Measurements from ENCODE around the gene RASSF7. TPM values are rescaled to one million over a fixed set of nuclear protein-coding genes. Genes with fewer than 3 reads are reported as not detected.

RASSF7 gene
- polyA plus RNA-seq, 2 of the 4 experiments (the other 2 are of a cell fraction), result 18.4 to 30.7 TPM

GRCh38 chr11:575996-576768, 15.4 kb downstream of the RASSF7 start, which contains the start of gene PHRF1 (continued):
- TF ChIP-seq PHF8 (IDR thresholded peaks at IDR 0.05; ENCODE audit: borderline replicate concordance, low read depth) (peak; percentile 53; the same call in 1 of the 2 replicates), NR3C1 (IDR thresholded peaks at IDR 0.05) (no peak), BHLHE40 (IDR thresholded peaks at IDR 0.05; ENCODE audit: low read depth, low read length) (peak; percentile 93), REST (IDR thresholded peaks at IDR 0.05) (no peak), RFX5 (IDR thresholded peaks at IDR 0.05) (no peak), HOXB5 (CRISPR knock-in tag; IDR thresholded peaks at IDR 0.05) (no peak), TP53 (CRISPR knock-in tag; IDR thresholded peaks at IDR 0.05) (no peak), SMC3 (IDR thresholded peaks at IDR 0.05) (no peak), KDM1A (IDR thresholded peaks at IDR 0.05; ENCODE audit: low read depth) (no peak), ESRRA (IDR thresholded peaks at IDR 0.05; ENCODE audit: borderline replicate concordance, low read length) (no peak), CHD2 (IDR thresholded peaks at IDR 0.05; ENCODE audit: low read length, partially characterized antibody) (peak; percentile 22), FOXS1 (CRISPR knock-in tag; IDR thresholded peaks at IDR 0.05) (no peak), RNF2 (IDR thresholded peaks at IDR 0.05; ENCODE audit: borderline replicate concordance, low read depth) (no peak), POLR2AphosphoS2 (conservative IDR thresholded peaks at IDR 0.05; ENCODE audit: low read length) (no peak), GATA3 (IDR thresholded peaks at IDR 0.05; ENCODE audit: borderline replicate concordance) (peak; percentile 80), SREBF2 (IDR thresholded peaks at IDR 0.05) (no peak)

GRCh38 chr11:576811-577610, 16.2 kb downstream of the RASSF7 start:
- ChIA-PET CTCF (interaction anchor here (0.9 kb wide), 1 partner anchor 22 kb away, joined by 3 read pairs; no protein-coding TSS in a partner anchor), POLR2A (no interaction called here)
- WGBS (ENCODE audit: missing lambda C conversion rate), result 9% methylated on average over 21 of the region's 48 CpGs
- no peak for TF ChIP-seq ATOH8 (CRISPR knock-in tag; IDR thresholded peaks at IDR 0.05; ENCODE audit: low read depth)
- TF ChIP-seq JUNB (IDR thresholded peaks at IDR 0.05), result no peak
- no peak for TF ChIP-seq HOXB5 (CRISPR knock-in tag; IDR thresholded peaks at IDR 0.05)
- TF ChIP-seq JUN (IDR thresholded peaks at IDR 0.05), result no peak
- TF ChIP-seq POLR2AphosphoS2 (conservative IDR thresholded peaks at IDR 0.05; ENCODE audit: low read length), result no peak
- no peak for TF ChIP-seq ZFP36 (IDR thresholded peaks at IDR 0.05; ENCODE audit: borderline replicate concordance, partially characterized antibody)
- TF ChIP-seq USF2 (IDR thresholded peaks at IDR 0.05), result no peak
- TF ChIP-seq KDM5A (IDR thresholded peaks at IDR 0.05), result no peak
- TF ChIP-seq NR3C1 (IDR thresholded peaks at IDR 0.05), result no peak
- no peak for TF ChIP-seq RCOR1 (IDR thresholded peaks at IDR 0.05; ENCODE audit: low read depth, low read length)
- TF ChIP-seq SMC3 (IDR thresholded peaks at IDR 0.05), result no peak
- no peak for TF ChIP-seq HOXA7 (CRISPR knock-in tag; IDR thresholded peaks at IDR 0.05)
- TF ChIP-seq BHLHE40 (IDR thresholded peaks at IDR 0.05; ENCODE audit: low read depth, low read length), result no peak
- no peak for TF ChIP-seq EHMT2 (IDR thresholded peaks at IDR 0.05; ENCODE audit: low read depth)
- no peak for TF ChIP-seq REST (IDR thresholded peaks at IDR 0.05)
- Histone ChIP-seq H3K4me2 (peak overlapping the region; percentile 88), H3K4me1 (peaks cover 26% of the 10 kb centered on the region), H3K27ac (peak overlapping the region; percentile 97 to 98), H3K9me3 (no peaks in the 10 kb centered on the region), H3K4me3 (peak overlapping the region; percentile 91)
- ATAC-seq, result no peak
- DNase-seq (ENCODE audit: low read depth in 1 of 2, low spot score in 1 of 2), result no peak
- FAIRE-seq, result no peak
